Skin epidermis (tissue), 12 donors: Measurements from ENCODE around the gene HDGFL1.

Experiments used
- H3K27ac ChIP-seq, 21 experiments: fragments of 200-600 bp; sonication (generic) in 11 of 21; one replicate each; pipeline ENCODE4 v1.5.0; 2020; ENCODE audit warnings: mild to moderate bottlenecking in 3 of 21, inconsistent platforms in 2 of 21, moderate library complexity in 2 of 21
- H3K4me3 ChIP-seq, 7 experiments: fragments of 200-600 bp; sonication (generic) in 2 of 7; one replicate each; pipeline ENCODE4 v1.5.0; 2020; ENCODE audit warnings: inconsistent platforms in 2 of 7, mild to moderate bottlenecking in 2 of 7, moderate library complexity in 1 of 7

The HDGFL1 gene

DNA sequence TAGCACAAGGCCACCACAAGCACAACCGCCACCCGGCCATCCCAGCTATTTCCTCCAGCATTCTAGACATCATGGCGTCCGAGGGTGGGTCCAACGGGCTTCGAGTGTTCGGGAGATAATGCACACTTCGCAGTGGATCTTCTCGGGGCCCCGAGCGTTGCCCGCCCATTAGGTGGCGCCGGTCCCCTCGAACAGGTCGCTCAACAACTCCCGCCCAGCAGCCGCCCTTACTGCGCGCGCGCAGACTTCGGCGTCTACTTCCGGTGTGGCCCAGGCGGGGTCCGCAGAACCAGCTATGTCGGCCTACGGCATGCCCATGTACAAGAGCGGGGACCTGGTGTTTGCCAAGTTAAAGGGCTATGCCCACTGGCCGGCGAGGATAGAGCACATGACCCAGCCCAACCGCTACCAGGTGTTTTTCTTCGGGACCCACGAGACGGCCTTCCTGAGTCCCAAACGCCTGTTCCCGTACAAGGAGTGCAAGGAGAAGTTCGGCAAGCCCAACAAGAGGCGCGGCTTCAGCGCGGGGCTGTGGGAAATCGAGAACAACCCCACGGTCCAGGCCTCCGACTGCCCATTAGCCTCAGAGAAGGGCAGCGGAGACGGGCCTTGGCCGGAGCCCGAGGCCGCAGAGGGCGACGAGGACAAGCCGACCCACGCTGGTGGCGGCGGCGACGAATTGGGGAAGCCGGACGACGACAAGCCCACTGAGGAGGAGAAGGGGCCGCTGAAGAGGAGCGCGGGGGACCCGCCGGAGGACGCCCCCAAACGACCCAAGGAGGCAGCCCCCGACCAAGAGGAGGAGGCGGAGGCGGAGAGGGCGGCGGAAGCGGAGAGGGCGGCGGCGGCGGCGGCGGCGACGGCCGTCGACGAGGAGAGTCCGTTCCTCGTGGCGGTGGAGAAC lies at the start of gene HDGFL1:
Gene HDGFL1 (plus strand): TSS at position 286 of the 904 bp plus-strand sequence. CDS start 10 bp downstream, at position 296.
- H3K4me3 ChIP-seq: no peak within 1 kb of the TSS
- no peak within 1 kb of the TSS for H3K27ac ChIP-seq

- Histone ChIP-seq H3K4me3 (no peak overlapping the region), H3K27ac (no peak overlapping the region)
These were observed 48.3 kb upstream of the HDGFL1 start for GRCh38 chr6:22521035-22521434.

GRCh38 chr6:22526736-22527135 lies 42.6 kb upstream of the HDGFL1 start:
- no peak overlapping the region for H3K4me3 ChIP-seq
- no peak overlapping the region for H3K27ac ChIP-seq

- no peak overlapping the region for H3K4me3 ChIP-seq
- no peak overlapping the region for H3K27ac ChIP-seq
These were observed 39.5 kb upstream of the HDGFL1 start for GRCh38 chr6:22529866-22530265.

DNA sequence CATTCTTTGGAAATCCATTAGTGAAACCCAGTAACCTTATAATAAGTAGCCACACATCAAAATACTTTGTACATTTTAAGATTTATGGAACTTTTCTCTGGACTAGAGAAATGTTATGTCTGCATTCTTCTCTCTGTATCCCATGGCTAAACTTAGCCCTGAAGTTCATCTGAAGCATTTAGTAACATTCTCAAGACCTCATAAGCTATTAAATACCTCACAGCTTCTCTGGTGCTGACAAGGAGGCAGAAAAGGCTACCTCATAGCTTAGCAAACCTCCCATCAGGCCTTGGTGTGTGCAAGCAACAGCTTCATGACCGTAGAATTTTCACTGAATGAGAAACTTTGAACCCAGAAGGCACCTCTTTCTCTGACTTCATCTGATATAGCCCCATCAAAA lies 38.9 kb upstream of the HDGFL1 start:
- Histone ChIP-seq H3K4me3 (no peak overlapping the region), H3K27ac (no peak overlapping the region)

GRCh38 chr6:22536122-22536521 lies 33.2 kb upstream of the HDGFL1 start:
- Histone ChIP-seq H3K27ac (no peak overlapping the region), H3K4me3 (no peak overlapping the region)

DNA sequence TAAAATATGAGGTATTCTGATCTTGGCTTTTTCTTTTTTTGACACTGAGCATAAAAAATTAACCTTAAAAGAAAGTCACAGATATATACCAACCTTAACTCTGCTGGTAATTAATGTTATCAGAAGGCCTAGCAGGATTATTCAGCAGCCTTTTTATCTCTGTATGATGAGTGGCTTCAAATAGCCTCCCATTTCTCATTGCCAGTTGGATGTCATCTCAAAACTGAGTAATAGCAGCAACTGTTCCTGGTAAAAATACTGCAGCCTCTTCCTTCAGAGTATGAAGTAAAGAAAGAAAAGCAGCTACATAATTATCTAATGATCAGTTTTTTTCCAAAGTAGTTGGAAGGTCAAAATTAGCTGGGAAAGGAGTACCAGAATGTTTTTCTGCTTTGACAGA lies 24.9 kb upstream of the HDGFL1 start:
- Histone ChIP-seq H3K27ac (no peak overlapping the region), H3K4me3 (no peak overlapping the region)

GRCh38 chr6:22545051-22545450 lies 24.3 kb upstream of the HDGFL1 start:
- H3K4me3 ChIP-seq: no peak overlapping the region
- no peak overlapping the region for H3K27ac ChIP-seq

DNA sequence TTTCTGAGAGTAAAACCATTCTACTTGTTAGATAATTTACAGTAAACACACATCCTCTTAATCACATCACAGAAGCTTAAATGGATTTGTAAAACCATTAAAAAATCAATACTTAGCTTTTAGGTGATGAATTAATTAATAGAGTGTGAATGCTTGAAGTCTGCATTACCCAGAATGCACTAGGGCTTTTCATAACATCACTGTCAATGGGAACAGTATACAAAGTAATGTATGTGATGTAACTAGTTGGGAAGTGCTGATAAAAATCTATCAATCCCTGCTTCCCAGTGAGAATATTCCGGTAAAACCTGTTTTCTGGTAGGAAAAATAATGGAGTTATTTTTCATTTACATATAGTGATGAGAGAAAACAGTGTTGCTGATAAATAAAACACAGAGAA lies 23.1 kb upstream of the HDGFL1 start:
- Histone ChIP-seq H3K27ac (no peak overlapping the region), H3K4me3 (no peak overlapping the region)

DNA sequence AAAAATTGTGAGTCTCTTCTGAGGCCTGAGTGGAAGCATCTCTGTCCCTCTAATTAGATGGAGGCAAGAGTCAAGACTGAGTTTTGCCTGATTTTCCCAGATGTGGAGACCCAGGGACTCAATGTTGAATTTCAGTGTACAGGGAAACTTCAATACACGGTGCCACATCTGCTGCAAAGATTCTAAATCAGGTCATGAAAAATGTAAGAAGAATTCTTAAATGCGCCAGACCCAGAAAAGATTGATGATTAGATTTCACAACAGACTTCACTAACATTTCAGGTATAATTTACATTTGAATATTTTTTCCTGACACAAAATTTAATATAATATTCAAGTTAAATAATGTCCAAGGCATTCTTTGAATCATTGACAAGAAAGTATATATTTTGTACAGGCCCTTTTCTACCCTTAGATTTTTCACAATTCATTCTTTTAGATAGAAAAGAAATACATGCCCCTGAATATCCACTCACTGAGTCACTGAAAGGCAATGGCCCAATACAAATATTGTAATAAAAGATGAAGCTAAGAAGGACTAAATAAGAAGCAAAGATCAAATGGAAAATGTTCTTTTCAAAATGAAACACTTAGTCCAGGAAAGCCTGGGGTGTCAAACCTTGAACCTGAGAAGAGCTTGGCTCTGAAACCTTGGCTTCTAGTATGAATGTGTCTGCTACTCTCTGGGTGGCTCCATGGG lies 18.2 kb upstream of the HDGFL1 start:
- Histone ChIP-seq H3K4me3 (no peak overlapping the region), H3K27ac (no peak overlapping the region)

DNA sequence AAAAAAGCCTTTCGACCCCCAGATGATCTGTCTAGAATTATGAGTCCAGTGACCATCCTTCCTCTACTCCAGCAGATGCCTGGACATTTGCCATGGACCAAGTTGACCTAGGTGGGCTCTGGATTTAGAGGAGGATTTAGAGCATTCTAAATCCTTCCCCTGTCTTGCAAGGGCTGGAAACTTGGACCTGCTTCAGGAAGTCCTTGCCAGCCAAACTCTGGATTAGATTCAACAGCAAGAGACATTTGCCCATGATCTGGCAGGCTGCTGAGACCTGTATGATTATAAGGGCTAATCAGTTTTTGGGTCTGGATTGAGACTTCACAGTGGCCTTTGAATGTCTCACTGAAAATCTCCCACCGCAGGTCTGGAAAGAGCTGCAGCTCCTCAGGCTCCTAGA lies 13.1 kb upstream of the HDGFL1 start:
- Histone ChIP-seq H3K27ac (no peak overlapping the region), H3K4me3 (no peak overlapping the region)

GRCh38 chr6:22557007-22557406 lies 12.4 kb upstream of the HDGFL1 start:
- Histone ChIP-seq H3K27ac (no peak overlapping the region), H3K4me3 (no peak overlapping the region)

- Histone ChIP-seq H3K27ac (no peak overlapping the region), H3K4me3 (no peak overlapping the region)
These were observed 11.0 kb upstream of the HDGFL1 start for GRCh38 chr6:22558288-22558882.

- no peak overlapping the region for H3K27ac ChIP-seq
- no peak overlapping the region for H3K4me3 ChIP-seq
These were observed 512 bp upstream of the HDGFL1 start for GRCh38 chr6:22568854-22569253.

DNA sequence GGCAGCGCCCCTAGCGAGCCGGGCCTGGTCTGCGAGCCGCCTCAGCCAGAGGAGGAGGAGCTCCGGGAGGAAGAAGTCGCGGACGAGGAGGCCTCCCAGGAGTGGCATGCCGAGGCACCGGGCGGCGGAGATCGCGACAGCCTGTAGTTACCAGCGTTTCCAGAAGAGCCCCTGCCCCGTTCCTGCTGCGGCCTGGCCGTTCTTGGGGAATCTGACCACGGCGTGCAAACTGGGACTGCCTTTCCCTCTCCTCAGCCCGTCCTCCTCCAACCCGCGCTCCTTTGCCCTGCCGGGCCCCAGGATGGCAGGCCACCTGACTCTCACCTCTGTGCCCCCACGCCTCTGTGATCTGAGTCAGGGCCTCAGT lies 802 bp downstream of the HDGFL1 start:
- H3K4me3 ChIP-seq: no peak overlapping the region

GRCh38 chr6:22575190-22575589 lies 5.8 kb downstream of the HDGFL1 start:
- no peak overlapping the region for H3K27ac ChIP-seq
- no peak overlapping the region for H3K4me3 ChIP-seq

More for the DNA sequence above, 802 bp downstream of the HDGFL1 start:
- H3K27ac ChIP-seq: no peak overlapping the region

DNA sequence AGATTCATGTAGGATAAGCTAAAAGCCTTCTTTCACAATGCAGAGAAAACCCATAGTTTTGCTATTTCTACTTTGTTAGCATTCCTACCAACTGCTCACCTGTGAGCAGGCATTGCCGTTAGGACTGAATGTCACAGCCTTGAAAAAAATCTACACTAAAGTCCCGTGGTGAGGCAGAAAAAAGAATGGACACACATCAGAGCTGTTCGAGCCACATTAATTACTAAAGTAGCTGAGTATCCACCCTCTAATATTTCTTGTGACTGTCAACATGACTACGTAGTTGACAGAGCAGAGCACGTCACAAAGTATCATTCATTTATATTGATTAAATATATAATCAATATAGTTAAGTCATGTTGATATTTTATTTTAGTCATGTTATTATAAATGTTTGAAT lies 10.1 kb downstream of the HDGFL1 start:
- Histone ChIP-seq H3K27ac (no peak overlapping the region), H3K4me3 (no peak overlapping the region)

DNA sequence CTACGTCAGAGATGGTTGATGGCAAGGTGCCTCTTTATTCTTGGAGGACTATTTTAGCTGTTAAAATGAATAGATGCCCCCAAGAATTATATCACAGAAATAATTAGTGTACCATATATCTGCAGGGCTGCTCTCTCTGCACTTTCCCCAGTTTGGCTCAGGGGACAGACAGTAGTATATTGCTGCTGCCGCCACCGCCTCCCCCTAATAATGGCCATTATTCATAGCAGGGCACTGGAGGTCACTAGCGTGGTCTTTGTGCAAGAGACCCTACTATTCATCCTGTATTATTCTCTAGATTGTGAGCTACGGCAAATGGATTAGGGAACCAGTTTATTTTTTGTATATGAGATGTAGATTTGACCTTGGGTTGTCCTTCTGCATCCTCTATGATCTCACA lies 11.0 kb downstream of the HDGFL1 start:
- Histone ChIP-seq H3K27ac (no peak overlapping the region), H3K4me3 (no peak overlapping the region)

- Histone ChIP-seq H3K4me3 (no peak overlapping the region), H3K27ac (no peak overlapping the region)
These were observed 13.2 kb downstream of the HDGFL1 start for GRCh38 chr6:22582417-22583205.

DNA sequence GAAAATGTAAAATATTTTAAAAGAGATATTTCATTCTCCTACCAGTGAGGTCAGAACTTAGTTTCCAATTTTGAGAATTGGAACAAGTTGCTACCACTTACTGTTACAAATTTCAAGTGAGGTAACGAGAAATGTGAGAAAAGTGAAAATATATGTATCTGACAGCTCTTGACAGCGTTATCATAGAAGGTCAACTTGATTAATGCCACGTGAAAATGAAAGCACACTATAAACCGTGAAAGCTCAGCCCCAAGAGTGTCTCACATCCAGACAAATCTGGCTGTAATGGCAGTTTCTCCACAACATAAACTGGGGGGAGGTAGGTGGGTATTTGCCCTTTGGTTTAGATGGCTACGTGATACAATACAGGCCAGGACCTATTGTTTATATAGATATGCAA lies 13.9 kb downstream of the HDGFL1 start:
- Histone ChIP-seq H3K4me3 (no peak overlapping the region), H3K27ac (no peak overlapping the region)
